Measurements from ENCODE around the gene WNT5B. TPM values are rescaled to one million over a fixed set of nuclear protein-coding genes. Genes with fewer than 3 reads are reported as not detected.

WNT5B gene
- total RNA-seq, 1 experiment from 2014 or later = 33.1 TPM

DNA sequence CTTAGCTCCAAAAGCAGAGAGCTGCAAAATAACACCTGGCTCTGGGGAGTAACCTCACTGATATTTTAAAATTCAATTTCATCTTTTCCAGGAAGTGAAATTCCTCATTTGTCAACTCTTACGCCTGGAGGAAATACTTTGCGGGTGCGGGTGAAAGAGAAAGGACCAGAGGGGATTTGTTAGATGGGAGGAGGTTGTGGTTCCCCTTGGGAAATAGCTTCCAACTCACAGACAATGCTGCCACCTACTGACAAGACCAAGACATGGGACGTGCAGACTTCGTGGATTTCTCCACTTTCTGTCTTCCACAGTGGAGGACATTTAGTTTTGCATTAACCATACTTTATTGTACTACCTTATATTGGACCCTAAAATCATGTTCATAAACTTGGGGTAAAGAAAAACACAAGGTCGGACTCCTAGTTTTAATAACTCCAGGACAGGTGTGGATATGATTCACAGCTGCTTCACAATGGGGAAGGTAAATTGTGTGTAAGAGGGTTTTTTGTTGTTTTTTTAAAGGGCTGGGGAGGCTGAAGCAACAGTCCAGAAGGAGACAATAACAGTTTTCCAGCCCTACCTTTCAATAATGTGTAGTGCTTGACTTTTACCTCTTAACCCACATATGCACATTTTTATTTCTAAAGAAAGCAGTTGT, 45.5 kb upstream of the WNT5B start:
- Histone ChIP-seq H3F3A (ENCODE audit: insufficient read depth, low read depth) (0 out of 2 replicates have a peak, but pooled peaks cover 10% of the 10 kb centered on the region), H3K36me3 (ENCODE audit: low read depth) (no peaks in the 10 kb centered on the region), H3K27me3 (ENCODE audit: insufficient read depth, low read depth) (no peaks in the 10 kb centered on the region), H3K9me3 (ENCODE audit: insufficient read depth, low read depth) (no peaks in the 10 kb centered on the region), H3K4me2 (peak overlapping the region; percentile 74), H4K20me1 (ENCODE audit: insufficient read depth) (peaks cover 10% of the 10 kb centered on the region; the same call in 1 of the 2 replicates), H3K4me1 (replicated peaks; ENCODE audit: insufficient read depth) (peaks cover 6% of the 10 kb centered on the region), H3K79me2 (ENCODE audit: low read depth) (peaks cover 9% of the 10 kb centered on the region), H2AFZ (peak overlapping the region; percentile 5; the same call in 1 of the 2 replicates), H3K4me3 (peak overlapping the region; percentile 32; the same call in 1 of the 2 replicates), H3K9me2 (ENCODE audit: insufficient read depth) (no peaks in the 10 kb centered on the region), H3K27ac (no peak overlapping the region)
- no TSS peak for BruUV-seq (replicated peaks)
- TF ChIP-seq, protein P1, sequence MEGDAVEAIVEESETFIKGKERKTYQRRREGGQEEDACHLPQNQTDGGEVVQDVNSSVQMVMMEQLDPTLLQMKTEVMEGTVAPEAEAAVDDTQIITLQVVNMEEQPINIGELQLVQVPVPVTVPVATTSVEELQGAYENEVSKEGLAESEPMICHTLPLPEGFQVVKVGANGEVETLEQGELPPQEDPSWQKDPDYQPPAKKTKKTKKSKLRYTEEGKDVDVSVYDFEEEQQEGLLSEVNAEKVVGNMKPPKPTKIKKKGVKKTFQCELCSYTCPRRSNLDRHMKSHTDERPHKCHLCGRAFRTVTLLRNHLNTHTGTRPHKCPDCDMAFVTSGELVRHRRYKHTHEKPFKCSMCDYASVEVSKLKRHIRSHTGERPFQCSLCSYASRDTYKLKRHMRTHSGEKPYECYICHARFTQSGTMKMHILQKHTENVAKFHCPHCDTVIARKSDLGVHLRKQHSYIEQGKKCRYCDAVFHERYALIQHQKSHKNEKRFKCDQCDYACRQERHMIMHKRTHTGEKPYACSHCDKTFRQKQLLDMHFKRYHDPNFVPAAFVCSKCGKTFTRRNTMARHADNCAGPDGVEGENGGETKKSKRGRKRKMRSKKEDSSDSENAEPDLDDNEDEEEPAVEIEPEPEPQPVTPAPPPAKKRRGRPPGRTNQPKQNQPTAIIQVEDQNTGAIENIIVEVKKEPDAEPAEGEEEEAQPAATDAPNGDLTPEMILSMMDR (conservative IDR thresholded peaks at IDR 0.05) = peak; percentile 98
- no peak for TF ChIP-seq EZH2 (IDR thresholded peaks at IDR 0.05; ENCODE audit: low read depth)
- intact Hi-C loops (cut with micrococcal nuclease; ENCODE audit: unreplicated experiment) = loop anchor here (1.0 to 10.0 kb wide), 7 partner anchors 66 to 1007 kb away; partner anchors contain the start of gene RAD52
- ChIA-PET CTCF (interaction anchor here (0.6 to 3.2 kb wide), 8 partner anchors 64 to 951 kb away, joined by 3 to 63 read pairs (median 4); no protein-coding TSS in a partner anchor), POLR2A (ENCODE audit: unreplicated experiment) (interaction anchor here (0.7 kb wide), 1 partner anchor 19 kb away, joined by 7 read pairs; no protein-coding TSS in a partner anchor)
- peak; percentile 73 to 77 for DNase-seq

DNA sequence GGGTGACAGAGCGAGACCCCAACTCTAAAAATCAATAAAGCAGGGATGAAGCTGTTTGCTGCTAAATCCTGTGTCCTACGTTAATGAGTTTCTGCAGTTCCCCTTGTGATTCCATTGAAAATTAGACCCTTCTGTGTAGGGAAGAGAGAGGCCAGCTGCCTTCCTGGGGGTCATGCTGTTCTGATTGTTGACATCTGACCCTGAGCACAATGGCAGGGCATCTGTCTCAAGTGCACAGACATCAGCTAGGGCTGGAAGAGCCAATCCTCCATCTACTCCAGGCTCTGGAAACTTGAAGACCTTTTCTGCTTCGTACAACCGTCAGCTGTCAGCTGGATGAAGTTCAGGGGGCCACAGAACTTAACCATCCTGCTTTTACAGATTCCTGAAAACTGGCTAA, 44.7 kb upstream of the WNT5B start:
- POLR2A ChIA-PET (ENCODE audit: unreplicated experiment) = no interaction called here
- Histone ChIP-seq H3K27me3 (ENCODE audit: insufficient read depth, low read depth) (no peaks in the 10 kb centered on the region), H3K27ac (no peak overlapping the region), H3K9me2 (ENCODE audit: insufficient read depth) (no peaks in the 10 kb centered on the region), H3K36me3 (ENCODE audit: low read depth) (no peaks in the 10 kb centered on the region), H3K4me3 (no peak overlapping the region), H4K20me1 (ENCODE audit: insufficient read depth) (peaks cover 13% of the 10 kb centered on the region; the same call in 1 of the 2 replicates), H3K4me2 (no peak overlapping the region), H3K4me1 (replicated peaks; ENCODE audit: insufficient read depth) (peaks cover 7% of the 10 kb centered on the region), H3K9me3 (ENCODE audit: insufficient read depth, low read depth) (no peaks in the 10 kb centered on the region), H3F3A (ENCODE audit: insufficient read depth, low read depth) (0 out of 2 replicates have a peak, but pooled peaks cover 10% of the 10 kb centered on the region), H2AFZ (no peak overlapping the region), H3K79me2 (ENCODE audit: low read depth) (peaks cover 14% of the 10 kb centered on the region)
- CTCF ChIA-PET = interaction anchor here (0.6 to 3.2 kb wide), 2 partner anchors 289 to 466 kb away, joined by 3 to 63 read pairs; no protein-coding TSS in a partner anchor
- intact Hi-C loops (cut with micrococcal nuclease; ENCODE audit: unreplicated experiment) = loop anchor here (5.0 to 10.0 kb wide), 3 partner anchors 67 to 370 kb away; no protein-coding TSS in a partner anchor
- BruUV-seq (replicated peaks) = no TSS peak
- DNase-seq = peak in 1 of 2 experiments; percentile 26
- TF ChIP-seq EZH2 (IDR thresholded peaks at IDR 0.05; ENCODE audit: low read depth) = no peak
- TF ChIP-seq, protein P1 (conservative IDR thresholded peaks at IDR 0.05) = no peak

DNA sequence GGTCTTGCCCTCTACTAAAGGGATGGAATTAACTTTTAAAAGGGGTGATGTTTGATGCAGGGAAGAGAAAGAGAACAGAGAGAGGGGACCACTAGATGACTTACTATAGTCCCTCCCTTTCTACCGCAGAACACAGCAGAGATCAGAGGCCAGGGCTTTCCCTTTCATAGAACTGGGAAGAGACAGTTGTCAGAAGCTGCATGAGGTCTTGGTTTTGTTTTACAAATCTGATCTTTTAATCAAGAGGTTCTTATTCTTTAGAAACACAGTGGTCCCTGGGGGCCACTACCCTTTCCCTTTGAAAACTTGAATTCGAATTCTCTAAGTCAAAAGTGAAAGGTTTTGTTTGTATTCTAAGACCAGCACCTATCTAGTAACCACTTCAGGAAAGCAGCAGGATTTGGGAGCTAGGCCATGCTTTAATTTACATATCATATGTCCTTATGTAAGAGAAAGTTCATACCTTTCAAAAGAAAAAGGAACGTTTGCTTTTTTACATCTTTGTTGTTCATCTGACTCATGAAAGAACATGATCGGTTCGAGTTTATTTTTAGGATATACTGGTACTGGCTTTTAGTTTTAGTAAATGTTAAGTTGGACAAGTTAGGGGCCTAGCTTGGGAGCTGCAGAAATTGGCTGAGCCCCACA, 41.0 kb upstream of the WNT5B start:
- intact Hi-C loops (cut with micrococcal nuclease; ENCODE audit: unreplicated experiment) = loop anchor here (10.0 kb wide), 1 partner anchor 373 kb away; no protein-coding TSS in a partner anchor
- ChIA-PET CTCF (interaction anchor here (0.7 to 1.0 kb wide), 2 partner anchors 47 to 470 kb away, joined by 3 read pairs; no protein-coding TSS in a partner anchor), POLR2A (ENCODE audit: unreplicated experiment) (interaction anchor here (0.7 kb wide), 1 partner anchor 495 kb away, joined by 6 read pairs; no protein-coding TSS in a partner anchor)
- no peak overlapping the region for H3K4me3 ChIP-seq
- peaks cover 39% of the 10 kb centered on the region for H3K4me1 ChIP-seq (replicated peaks; ENCODE audit: insufficient read depth)
- H3F3A ChIP-seq (ENCODE audit: insufficient read depth, low read depth) = peaks cover 14% of the 10 kb centered on the region; the same call in 1 of the 2 replicates
- peaks cover 44% of the 10 kb centered on the region for H4K20me1 ChIP-seq (ENCODE audit: insufficient read depth)
- BruUV-seq (replicated peaks) = no TSS peak
- no peaks in the 10 kb centered on the region for H3K9me2 ChIP-seq (ENCODE audit: insufficient read depth)
- H3K27me3 ChIP-seq (ENCODE audit: insufficient read depth, low read depth) = no peaks in the 10 kb centered on the region
- H3K9me3 ChIP-seq (ENCODE audit: insufficient read depth, low read depth) = no peaks in the 10 kb centered on the region
- H3K4me2 ChIP-seq = no peak overlapping the region
- peaks cover 50% of the 10 kb centered on the region for H3K79me2 ChIP-seq (ENCODE audit: low read depth)
- no peak for TF ChIP-seq EZH2 (IDR thresholded peaks at IDR 0.05; ENCODE audit: low read depth)
- TF ChIP-seq, protein P1 (conservative IDR thresholded peaks at IDR 0.05) = no peak
- H3K36me3 ChIP-seq (ENCODE audit: low read depth) = no peaks in the 10 kb centered on the region
- H3K27ac ChIP-seq = no peak overlapping the region
- H2AFZ ChIP-seq = no peak overlapping the region
- DNase-seq = no peak
